HG03442 (cell line): ENCODE data around the gene SGK1.
"Not testable (repeated sequence)": the region's sequence is repeated elsewhere in the genome, so short reads cannot be mapped to it uniquely, and the experiment has no call there.

Experiments
- ATAC-seq: cut with Tn5 transposase; IDR thresholded peaks from one replicate; pipeline ENCODE4 v1.9.1; 2021; ENCODE audit warnings: mild to moderate bottlenecking, moderate library complexity; ENCODE audit not compliant: unreplicated experiment

Gene SGK1

GRCh38 chr6:134328792-134329191, 10.9 kb upstream of the SGK1 start:
- ATAC-seq: no peak

DNA sequence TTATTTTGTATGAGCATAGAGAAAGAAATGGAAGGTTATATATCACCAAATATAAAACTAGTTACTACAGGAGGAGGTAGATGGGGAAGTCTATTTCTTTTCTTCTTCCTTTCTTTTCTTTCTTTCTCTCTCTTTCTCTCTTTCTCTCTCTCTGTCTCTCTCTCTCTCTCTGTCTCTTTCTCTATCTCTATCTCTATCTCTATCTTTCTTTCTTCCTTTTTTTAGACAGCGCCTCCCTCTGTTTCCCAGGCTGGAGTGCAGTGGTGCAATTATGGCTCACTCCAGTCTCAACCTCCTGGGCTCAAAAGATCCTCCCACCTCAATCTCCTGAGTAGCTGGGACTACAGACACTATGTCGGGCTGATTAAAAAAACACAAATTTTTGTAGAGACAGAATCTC, 10.2 kb upstream of the SGK1 start:
- ATAC-seq: no peak

GRCh38 chr6:134326192-134326591, 8.3 kb upstream of the SGK1 start:
- not testable (repeated sequence) for ATAC-seq

GRCh38 chr6:134324766-134325165, 6.9 kb upstream of the SGK1 start:
- ATAC-seq: no peak

GRCh38 chr6:134324141-134324540, 6.2 kb upstream of the SGK1 start:
- ATAC-seq: no peak

DNA sequence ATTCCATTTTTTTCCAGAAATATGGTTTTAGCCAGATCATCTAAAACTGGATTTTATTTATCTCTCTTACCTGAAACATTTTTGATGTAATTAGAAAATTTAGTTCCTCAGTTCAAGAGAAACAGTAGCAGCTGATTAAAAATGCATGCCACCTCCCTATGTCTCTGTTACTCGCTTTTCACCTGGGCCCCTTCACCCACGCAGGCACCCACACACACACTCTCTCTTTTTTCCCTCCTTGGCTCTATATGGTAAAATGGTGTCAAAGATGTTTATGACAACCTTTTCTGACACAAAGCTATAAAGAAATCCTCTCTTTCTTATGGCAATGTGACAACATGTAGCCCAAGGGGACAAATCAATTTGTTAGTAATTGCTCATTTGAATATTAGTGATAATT, 5.8 kb upstream of the SGK1 start:
- no peak for ATAC-seq

GRCh38 chr6:134323294-134323693, 5.4 kb upstream of the SGK1 start:
- ATAC-seq: no peak

GRCh38 chr6:134322216-134322615, 4.3 kb upstream of the SGK1 start:
- no peak for ATAC-seq

GRCh38 chr6:134321246-134321645, 3.3 kb upstream of the SGK1 start:
- ATAC-seq: no peak

DNA sequence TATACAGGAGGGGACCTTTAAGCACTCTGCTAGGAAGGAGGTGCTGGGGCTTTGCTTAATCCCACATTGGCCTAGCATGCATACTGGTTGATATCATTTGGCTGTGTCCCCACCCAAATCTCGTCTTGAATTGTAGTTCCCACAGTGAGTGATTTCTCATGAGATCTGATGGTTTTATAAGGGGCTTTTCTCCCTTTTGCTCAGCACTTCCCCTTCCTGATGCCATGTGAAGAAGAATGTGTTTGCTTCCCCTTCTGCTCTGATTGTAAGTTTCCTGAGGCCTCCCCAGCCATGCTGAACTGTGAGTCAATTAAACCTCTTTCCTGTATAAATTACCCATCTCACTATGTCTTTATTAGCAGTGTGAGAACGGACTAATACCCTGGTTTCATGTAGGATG, 1.8 kb upstream of the SGK1 start:
- ATAC-seq: not testable (repeated sequence)

DNA sequence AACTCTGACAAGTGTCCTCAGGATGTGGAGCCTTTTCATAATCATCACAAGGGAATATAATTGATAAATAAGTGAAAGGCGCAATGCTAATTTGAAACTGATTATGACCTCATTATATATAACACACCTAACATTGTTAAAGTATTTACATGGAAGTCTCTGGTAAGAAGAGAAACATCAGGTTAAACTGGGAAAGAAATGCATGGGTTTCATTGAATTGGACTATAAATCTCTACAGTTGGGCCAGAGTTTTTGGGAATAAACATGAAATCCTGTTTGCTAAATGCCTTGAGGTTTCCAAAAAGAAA, 1.0 kb upstream of the SGK1 start:
- no peak for ATAC-seq

- no peak for ATAC-seq
These were observed 493 bp upstream of the SGK1 start for GRCh38 chr6:134318236-134318973.

DNA sequence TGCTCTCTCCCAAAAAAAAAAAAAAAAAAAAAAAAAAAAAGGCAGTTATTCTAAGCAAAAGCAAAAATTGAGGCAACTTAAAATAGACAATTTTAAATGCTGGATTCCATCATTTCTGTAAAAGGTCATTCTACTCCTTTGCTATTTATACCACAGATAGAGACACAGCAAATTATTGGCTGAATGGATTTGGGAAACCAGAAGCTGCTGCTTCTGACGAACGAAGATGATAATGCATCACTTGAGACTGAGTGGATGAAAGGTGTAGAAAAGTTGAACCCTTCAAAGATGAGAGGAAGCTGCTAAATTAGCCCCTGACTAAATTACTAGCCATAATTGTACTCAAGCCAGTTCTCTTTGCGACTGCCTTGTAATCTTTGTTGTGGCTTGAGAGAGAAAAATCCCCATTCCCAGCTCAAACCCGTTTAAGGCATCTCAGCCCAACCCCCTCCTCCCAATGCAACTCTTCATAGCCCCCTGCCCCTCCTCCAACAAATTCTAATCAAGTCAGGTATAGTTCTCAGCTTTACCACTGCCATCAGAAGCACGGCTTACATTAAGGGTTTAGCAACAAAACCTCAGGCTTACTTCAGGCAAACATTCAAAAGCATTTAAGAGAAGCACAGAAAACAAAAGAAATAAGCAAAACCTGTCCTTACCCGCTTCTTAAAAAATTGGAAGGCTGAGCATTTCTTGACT, 1.0 kb downstream of the SGK1 start:
- ATAC-seq: no peak

GRCh38 chr6:134315974-134316441, 1.9 kb downstream of the SGK1 start:
- no peak for ATAC-seq

DNA sequence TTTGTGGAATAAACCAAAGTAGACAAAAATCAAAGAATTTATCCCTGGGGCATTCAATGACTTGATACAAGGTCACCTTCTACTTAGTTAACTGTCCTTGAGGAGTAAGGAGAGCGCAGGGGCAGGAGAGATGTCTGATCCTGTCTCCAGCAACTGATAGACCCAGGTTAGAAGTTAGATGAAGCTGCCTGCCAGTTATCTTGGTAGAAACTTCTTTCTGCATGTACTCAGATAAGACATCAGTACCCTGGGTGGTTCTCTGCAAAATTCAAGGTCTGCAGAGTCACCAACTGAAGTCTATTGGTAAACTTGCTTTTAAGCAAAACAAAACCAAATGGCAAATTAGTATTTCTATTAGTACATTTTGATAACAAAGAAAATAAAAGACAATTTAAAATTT, 2.7 kb downstream of the SGK1 start:
- no peak for ATAC-seq

- no peak for ATAC-seq
These were observed 3.7 kb downstream of the SGK1 start for GRCh38 chr6:134314006-134314821.

DNA sequence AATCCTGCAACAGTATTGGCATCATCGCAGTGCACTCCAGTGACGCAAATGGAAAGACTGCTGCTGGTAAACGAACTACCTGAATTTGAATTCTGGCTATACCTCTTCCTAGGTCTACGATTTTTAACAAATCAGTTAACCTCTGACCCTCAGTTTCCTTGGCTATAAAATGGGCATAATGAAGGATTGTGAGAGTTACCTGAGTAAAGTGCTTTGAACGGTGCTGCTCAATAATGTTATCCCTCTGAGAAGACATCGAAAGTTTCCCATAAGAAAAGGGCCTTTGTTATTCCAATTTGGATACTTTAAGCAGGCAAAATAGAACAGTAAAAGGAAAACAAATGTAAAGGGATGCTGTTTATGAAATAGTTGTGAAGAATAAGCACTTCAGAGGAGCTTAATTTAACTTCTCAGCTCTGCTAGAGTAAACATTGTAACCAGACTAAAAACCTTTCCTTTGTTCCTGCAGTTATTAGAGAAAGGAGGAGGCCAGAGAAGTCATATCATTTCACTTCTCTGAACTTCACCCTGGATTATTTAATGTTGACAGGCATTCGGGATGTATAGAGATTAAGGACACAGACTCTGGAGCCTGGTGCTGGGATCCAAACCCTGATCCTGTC, 5.8 kb downstream of the SGK1 start:
- no peak for ATAC-seq

GRCh38 chr6:134310817-134311216, 7.1 kb downstream of the SGK1 start:
- no peak for ATAC-seq

GRCh38 chr6:134309983-134310605, 7.8 kb downstream of the SGK1 start:
- ATAC-seq: no peak

GRCh38 chr6:134309227-134309626, 8.7 kb downstream of the SGK1 start:
- ATAC-seq: no peak

GRCh38 chr6:134308800-134309199, 9.1 kb downstream of the SGK1 start:
- ATAC-seq: no peak
